Activated CD8-positive, alpha-beta T cell treated with anti-CD3 and anti-CD28 coated beads, Interleukin-2, amount 10 ng/mL, durations not matched to agents 7 days and 5 days (primary cell): ENCODE measurements around the gene RHOH. TPM values are rescaled to one million over a fixed set of nuclear protein-coding genes. Genes with fewer than 3 reads are reported as not detected.

Source experiments
- ATAC-seq: fragments of 150-1000 bp; cut with Tn5 transposase; one replicate; pipeline ENCODE4 v1.10.0; 2021; ENCODE audit warnings: moderate library complexity
- CTCF ChIA-PET: fragments of 350-600 bp; sonication (Branson Sonifier 250); formaldehyde crosslinking; loops from one replicate; lab custom pipeline; 2021; ENCODE audit warnings: antibody characterized with exemption; lab: Charles Lee
- POLR2A ChIA-PET: fragments of 350-600 bp; sonication (Branson Sonifier 250); formaldehyde crosslinking; loops from one replicate; lab custom pipeline; 2021; ENCODE audit warnings: antibody characterized with exemption; lab: Charles Lee
- DNase-seq: peaks from one replicate; pipeline ENCODE4 v3.0.0-alpha.2; 2020
- H3K27ac Mint-ChIP-seq: one replicate; pipeline ENCODE4 v1.8.0; 2021; ENCODE audit warnings: mild to moderate bottlenecking, mixed read lengths
- H3K27me3 Mint-ChIP-seq: one replicate; pipeline ENCODE4 v1.8.0; 2021; ENCODE audit warnings: low read depth, mixed read lengths
- H3K36me3 Mint-ChIP-seq: one replicate; pipeline ENCODE4 v1.8.0; 2021; ENCODE audit warnings: low read depth, mixed read lengths
- H3K4me1 Mint-ChIP-seq: one replicate; pipeline ENCODE4 v1.8.0; 2021; ENCODE audit warnings: low read depth, mixed read lengths
- H3K4me3 Mint-ChIP-seq: one replicate; pipeline ENCODE4 v1.8.0; 2021; ENCODE audit warnings: mild to moderate bottlenecking, mixed read lengths
- H3K9me3 Mint-ChIP-seq: one replicate; pipeline ENCODE4 v1.8.0; 2022; ENCODE audit warnings: mixed read lengths; ENCODE audit not compliant: insufficient read depth
- total RNA-seq, 2 experiments: library from RNA; stranded (reverse); gene quantifications; one replicate each; pipeline ENCODE4 v1.2.3, GENCODE V29; 2021

The RHOH gene
- total RNA-seq, 2 experiments from 2014 or later = 147 to 159 TPM

GRCh38 chr4:40216622-40217366 is 20.0 kb downstream of the RHOH start:
- Mint-ChIP-seq H3K27ac (peak overlapping the region; percentile 83), H3K4me3 (peak overlapping the region; percentile 66), H3K4me1 (peaks cover 98% of the 10 kb centered on the region), H3K36me3 (peaks cover 96% of the 10 kb centered on the region), H3K27me3 (no peaks in the 10 kb centered on the region), H3K9me3 (no peaks in the 10 kb centered on the region)
- POLR2A ChIA-PET = interaction anchor here (0.9 to 18.3 kb wide), 9 partner anchors 9 to 518 kb away, joined by 3 to 517 read pairs (median 4); partner anchors contain the start of gene RHOH
- DNase-seq (peak; percentile 29), ATAC-seq (no peak)
- CTCF ChIA-PET = interaction anchor here (0.6 to 6.7 kb wide), 5 partner anchors 8 to 159 kb away, joined by 3 to 70 read pairs (median 12); no protein-coding TSS in a partner anchor

- DNase-seq = no peak
- Mint-ChIP-seq H3K4me3 (peak overlapping the region; percentile 53), H3K4me1 (peaks cover 96% of the 10 kb centered on the region), H3K36me3 (peaks cover 91% of the 10 kb centered on the region), H3K27me3 (no peaks in the 10 kb centered on the region), H3K27ac (peak overlapping the region; percentile 77), H3K9me3 (no peaks in the 10 kb centered on the region)
- no peak for ATAC-seq
- CTCF ChIA-PET = interaction anchor here (0.7 to 6.7 kb wide), 11 partner anchors 9 to 159 kb away, joined by 3 to 70 read pairs (median 7); no protein-coding TSS in a partner anchor
- POLR2A ChIA-PET = interaction anchor here (0.8 to 16.3 kb wide), 8 partner anchors 8 to 166 kb away, joined by 3 to 280 read pairs (median 4); partner anchors contain the start of genes N4BP2 and RHOH
Measured at GRCh38 chr4:40221744-40222143, 24.9 kb downstream of the RHOH start.

GRCh38 chr4:40223343-40223742 is 26.5 kb downstream of the RHOH start:
- Mint-ChIP-seq H3K27me3 (no peaks in the 10 kb centered on the region), H3K4me3 (no peak overlapping the region), H3K27ac (peak overlapping the region; percentile 77), H3K36me3 (peaks cover 87% of the 10 kb centered on the region), H3K4me1 (peaks cover 94% of the 10 kb centered on the region), H3K9me3 (no peaks in the 10 kb centered on the region)
- DNase-seq (peak; percentile 18), ATAC-seq (no peak)
- POLR2A ChIA-PET = interaction anchor here (1.2 to 16.3 kb wide), 5 partner anchors 10 to 86 kb away, joined by 4 to 280 read pairs (median 7); partner anchors contain the start of gene RHOH
- CTCF ChIA-PET = interaction anchor here (0.8 to 6.7 kb wide), 6 partner anchors 11 to 102 kb away, joined by 3 to 70 read pairs (median 11); no protein-coding TSS in a partner anchor

GRCh38 chr4:40224432-40224831 is 27.6 kb downstream of the RHOH start:
- DNase-seq (peak; percentile 26), ATAC-seq (no peak)
- H3K36me3 Mint-ChIP-seq = peaks cover 87% of the 10 kb centered on the region

GRCh38 chr4:40225497-40225896 is 28.7 kb downstream of the RHOH start:
- H3K36me3 Mint-ChIP-seq = peaks cover 81% of the 10 kb centered on the region
- peak overlapping the region; percentile 64 for H3K4me3 Mint-ChIP-seq
- DNase-seq = peak; percentile 39
- H3K27ac Mint-ChIP-seq = peak overlapping the region; percentile 90
- H3K27me3 Mint-ChIP-seq = no peaks in the 10 kb centered on the region
- peak; percentile 23 for ATAC-seq
- H3K9me3 Mint-ChIP-seq = no peaks in the 10 kb centered on the region
- CTCF ChIA-PET = interaction anchor here (1.1 to 9.4 kb wide), 7 partner anchors 12 to 91 kb away, joined by 3 to 145 read pairs (median 9); no protein-coding TSS in a partner anchor
- H3K4me1 Mint-ChIP-seq = peaks cover 93% of the 10 kb centered on the region
- POLR2A ChIA-PET = interaction anchor here (0.8 to 16.3 kb wide), 12 partner anchors 10 to 86 kb away, joined by 3 to 280 read pairs (median 4); partner anchors contain the start of gene RHOH

More at GRCh38 chr4:40224432-40224831, 27.6 kb downstream of the RHOH start:
- H3K27ac Mint-ChIP-seq = peak overlapping the region; percentile 68
- H3K27me3 Mint-ChIP-seq = no peaks in the 10 kb centered on the region
- CTCF ChIA-PET = interaction anchor here (3.7 to 9.4 kb wide), 3 partner anchors 17 to 92 kb away, joined by 20 to 145 read pairs (median 21); no protein-coding TSS in a partner anchor
- POLR2A ChIA-PET = interaction anchor here (1.3 to 16.3 kb wide), 6 partner anchors 11 to 87 kb away, joined by 3 to 280 read pairs (median 6); partner anchors contain the start of gene RHOH
- peak overlapping the region; percentile 64 for H3K4me3 Mint-ChIP-seq
- H3K9me3 Mint-ChIP-seq = no peaks in the 10 kb centered on the region
- H3K4me1 Mint-ChIP-seq = peaks cover 94% of the 10 kb centered on the region

- Mint-ChIP-seq H3K27ac (peak overlapping the region; percentile 90), H3K4me3 (peak overlapping the region; percentile 64), H3K27me3 (no peaks in the 10 kb centered on the region), H3K36me3 (peaks cover 78% of the 10 kb centered on the region), H3K9me3 (no peaks in the 10 kb centered on the region), H3K4me1 (peaks cover 95% of the 10 kb centered on the region)
- POLR2A ChIA-PET = interaction anchor here (0.7 to 16.3 kb wide), 10 partner anchors 9 to 171 kb away, joined by 3 to 280 read pairs (median 5); partner anchors contain the start of genes N4BP2 and RHOH
- CTCF ChIA-PET = interaction anchor here (0.8 to 9.4 kb wide), 12 partner anchors 9 to 171 kb away, joined by 3 to 145 read pairs (median 4); partner anchors contain the start of gene N4BP2
- peak; percentile 29 for ATAC-seq
- DNase-seq = peak; percentile 75
Measured at GRCh38 chr4:40227284-40227683, 30.5 kb downstream of the RHOH start.

- ChIA-PET CTCF (interaction anchor here (0.9 to 9.4 kb wide), 15 partner anchors 8 to 172 kb away, joined by 3 to 145 read pairs (median 5); partner anchors contain the start of gene N4BP2), POLR2A (interaction anchor here (0.7 to 16.3 kb wide), 14 partner anchors 9 to 277 kb away, joined by 3 to 280 read pairs (median 4); partner anchors contain the start of genes N4BP2 and RHOH)
- Mint-ChIP-seq H3K4me1 (peaks cover 95% of the 10 kb centered on the region), H3K36me3 (peaks cover 79% of the 10 kb centered on the region), H3K27ac (peak overlapping the region; percentile 84), H3K27me3 (no peaks in the 10 kb centered on the region), H3K4me3 (peak overlapping the region; percentile 64), H3K9me3 (no peaks in the 10 kb centered on the region)
- ATAC-seq = no peak
- DNase-seq = peak; percentile 56
Measured at GRCh38 chr4:40228497-40229365, 31.9 kb downstream of the RHOH start.

- H3K27me3 Mint-ChIP-seq = no peaks in the 10 kb centered on the region
- peak overlapping the region; percentile 64 for H3K4me3 Mint-ChIP-seq
- H3K9me3 Mint-ChIP-seq = no peaks in the 10 kb centered on the region
- H3K27ac Mint-ChIP-seq = peak overlapping the region; percentile 84
- ChIA-PET CTCF (interaction anchor here (0.6 to 9.4 kb wide), 18 partner anchors 9 to 852 kb away, joined by 3 to 145 read pairs (median 7); partner anchors contain the start of genes N4BP2 and RHOH), POLR2A (interaction anchor here (0.8 to 16.3 kb wide), 14 partner anchors 9 to 79 kb away, joined by 3 to 280 read pairs (median 6); partner anchors contain the start of gene RHOH)
- ATAC-seq (no peak), DNase-seq (peak; percentile 26)
- H3K36me3 Mint-ChIP-seq = peaks cover 77% of the 10 kb centered on the region
- peaks cover 89% of the 10 kb centered on the region for H3K4me1 Mint-ChIP-seq
Measured at GRCh38 chr4:40231316-40231863, 34.6 kb downstream of the RHOH start.

- H3K4me3 Mint-ChIP-seq = peak overlapping the region; percentile 13
- H3K27ac Mint-ChIP-seq = peak overlapping the region; percentile 61
- ATAC-seq = no peak
- CTCF ChIA-PET = interaction anchor here (1.2 to 9.4 kb wide), 9 partner anchors 8 to 176 kb away, joined by 6 to 145 read pairs (median 9); partner anchors contain the start of gene N4BP2
- H3K36me3 Mint-ChIP-seq = peaks cover 77% of the 10 kb centered on the region
- POLR2A ChIA-PET = interaction anchor here (1.3 to 16.3 kb wide), 4 partner anchors 15 to 78 kb away, joined by 3 to 280 read pairs (median 10); partner anchors contain the start of gene RHOH
- H3K9me3 Mint-ChIP-seq = no peaks in the 10 kb centered on the region
- peak; percentile 44 for DNase-seq
- H3K4me1 Mint-ChIP-seq = peaks cover 89% of the 10 kb centered on the region
- no peaks in the 10 kb centered on the region for H3K27me3 Mint-ChIP-seq
Measured at GRCh38 chr4:40232610-40233009, 35.8 kb downstream of the RHOH start.

GRCh38 chr4:40233227-40233626 is 36.4 kb downstream of the RHOH start:
- POLR2A ChIA-PET = interaction anchor here (1.3 to 16.3 kb wide), 4 partner anchors 34 to 77 kb away, joined by 3 to 280 read pairs (median 18); partner anchors contain the start of gene RHOH
- no peak for ATAC-seq
- DNase-seq = no peak
- CTCF ChIA-PET = interaction anchor here (3.4 to 9.4 kb wide), 3 partner anchors 76 to 84 kb away, joined by 16 to 145 read pairs (median 37); no protein-coding TSS in a partner anchor
- peak overlapping the region; percentile 39 for H3K27ac Mint-ChIP-seq
- H3K4me3 Mint-ChIP-seq = peak overlapping the region; percentile 8
- no peaks in the 10 kb centered on the region for H3K9me3 Mint-ChIP-seq
- no peaks in the 10 kb centered on the region for H3K27me3 Mint-ChIP-seq
- peaks cover 81% of the 10 kb centered on the region for H3K36me3 Mint-ChIP-seq
- peaks cover 91% of the 10 kb centered on the region for H3K4me1 Mint-ChIP-seq
